ENCODE measurements around the gene TRPM5.

Gene TRPM5

GRCh38 chr11:2462986-2463765 lies 18.9 kb upstream of the TRPM5 start:
- Histone ChIP-seq H3K9me3 (no peaks in the 10 kb centered on the region), H3K9ac (no peak overlapping the region), H3K36me3 (no peaks in the 10 kb centered on the region), H3K27ac (no peak overlapping the region), H3K4me1 (peaks cover 85% of the 10 kb centered on the region), H3K4me3 (no peak overlapping the region), H3K4me2 (peak overlapping the region; percentile 86), H3K27me3 (peaks cover 21% of the 10 kb centered on the region; the same call in 1 of the 2 replicates), H4K20me1 (peaks cover 94% of the 10 kb centered on the region)
- TF ChIP-seq Cebpa-rat (IDR thresholded peaks at IDR 0.05): no peak

- H3K4me1 ChIP-seq: peaks cover 79% of the 10 kb centered on the region
- H4K20me1 ChIP-seq: peaks cover 93% of the 10 kb centered on the region
- H3K27ac ChIP-seq: no peak overlapping the region
- no peaks in the 10 kb centered on the region for H3K9me3 ChIP-seq
- TF ChIP-seq Cebpa-rat (IDR thresholded peaks at IDR 0.05): no peak
- H3K9ac ChIP-seq: no peak overlapping the region
- H3K4me2 ChIP-seq: peak overlapping the region; percentile 86
- H3K4me3 ChIP-seq: no peak overlapping the region
- peaks cover 15% of the 10 kb centered on the region; the same call in 1 of the 2 replicates for H3K27me3 ChIP-seq
- no peaks in the 10 kb centered on the region for H3K36me3 ChIP-seq
These were observed 18.2 kb upstream of the TRPM5 start for GRCh38 chr11:2462543-2462985.

- Histone ChIP-seq H3K36me3 (no peaks in the 10 kb centered on the region), H3K27ac (no peak overlapping the region), H4K20me1 (peaks cover 88% of the 10 kb centered on the region), H3K4me1 (peaks cover 74% of the 10 kb centered on the region), H3K9me3 (no peaks in the 10 kb centered on the region), H3K4me3 (no peak overlapping the region), H3K27me3 (peaks cover 15% of the 10 kb centered on the region; the same call in 1 of the 2 replicates), H3K4me2 (peak overlapping the region; percentile 86), H3K9ac (no peak overlapping the region)
- TF ChIP-seq Cebpa-rat (IDR thresholded peaks at IDR 0.05): no peak
These were observed 17.7 kb upstream of the TRPM5 start for GRCh38 chr11:2461956-2462542.

- H3K9me3 ChIP-seq: no peaks in the 10 kb centered on the region
- H3K27me3 ChIP-seq: peaks cover 12% of the 10 kb centered on the region; the same call in 1 of the 2 replicates
- peaks cover 82% of the 10 kb centered on the region for H4K20me1 ChIP-seq
- H3K4me2 ChIP-seq: peak overlapping the region; percentile 86; the same call in 1 of the 2 replicates
- H3K27ac ChIP-seq: no peak overlapping the region
- H3K36me3 ChIP-seq: no peaks in the 10 kb centered on the region
- no peak for TF ChIP-seq Cebpa-rat (IDR thresholded peaks at IDR 0.05)
- H3K4me1 ChIP-seq: peaks cover 67% of the 10 kb centered on the region
- H3K4me3 ChIP-seq: no peak overlapping the region
- no peak overlapping the region for H3K9ac ChIP-seq
These were observed 17.1 kb upstream of the TRPM5 start for GRCh38 chr11:2461253-2461955.

- Histone ChIP-seq H3K27ac (no peak overlapping the region), H3K4me3 (no peak overlapping the region), H3K4me2 (no peak overlapping the region), H3K9ac (no peak overlapping the region), H4K20me1 (peaks cover 74% of the 10 kb centered on the region), H3K9me3 (peaks cover 3% of the 10 kb centered on the region; the same call in 1 of the 2 replicates), H3K27me3 (peaks cover 5% of the 10 kb centered on the region; the same call in 1 of the 2 replicates), H3K4me1 (peaks cover 60% of the 10 kb centered on the region), H3K36me3 (no peaks in the 10 kb centered on the region)
- TF ChIP-seq Cebpa-rat (IDR thresholded peaks at IDR 0.05): no peak
These were observed 16.4 kb upstream of the TRPM5 start for GRCh38 chr11:2460540-2461252.

GRCh38 chr11:2459796-2460531 lies 15.7 kb upstream of the TRPM5 start:
- H3K36me3 ChIP-seq: no peaks in the 10 kb centered on the region
- H4K20me1 ChIP-seq: peaks cover 67% of the 10 kb centered on the region
- H3K27ac ChIP-seq: no peak overlapping the region
- peaks cover 6% of the 10 kb centered on the region; the same call in 1 of the 2 replicates for H3K9me3 ChIP-seq
- TF ChIP-seq Cebpa-rat (IDR thresholded peaks at IDR 0.05): no peak
- H3K4me2 ChIP-seq: no peak overlapping the region; the same call in 1 of the 2 replicates
- peaks cover 53% of the 10 kb centered on the region for H3K4me1 ChIP-seq
- no peak overlapping the region for H3K9ac ChIP-seq
- no peak overlapping the region for H3K4me3 ChIP-seq
- H3K27me3 ChIP-seq: no peaks in the 10 kb centered on the region

GRCh38 chr11:2459016-2459725 lies 14.9 kb upstream of the TRPM5 start:
- H3K9ac ChIP-seq: no peak overlapping the region

GRCh38 chr11:2458321-2458720 lies 14.0 kb upstream of the TRPM5 start:
- no peak overlapping the region for H3K27ac ChIP-seq
- H3K4me1 ChIP-seq: peaks cover 36% of the 10 kb centered on the region
- H3K9me3 ChIP-seq: peaks cover 11% of the 10 kb centered on the region; the same call in 1 of the 2 replicates
- peaks cover 51% of the 10 kb centered on the region for H4K20me1 ChIP-seq
- no peak overlapping the region for H3K4me2 ChIP-seq
- TF ChIP-seq Cebpa-rat (IDR thresholded peaks at IDR 0.05): no peak
- H3K27me3 ChIP-seq: no peaks in the 10 kb centered on the region
- H3K36me3 ChIP-seq: no peaks in the 10 kb centered on the region
- no peak overlapping the region for H3K4me3 ChIP-seq
- no peak overlapping the region for H3K9ac ChIP-seq

More at GRCh38 chr11:2459016-2459725, 14.9 kb upstream of the TRPM5 start:
- peaks cover 59% of the 10 kb centered on the region for H4K20me1 ChIP-seq
- no peak overlapping the region for H3K4me3 ChIP-seq
- no peaks in the 10 kb centered on the region for H3K36me3 ChIP-seq
- peak overlapping the region; percentile 36; the same call in 1 of the 2 replicates for H3K4me2 ChIP-seq
- H3K27me3 ChIP-seq: no peaks in the 10 kb centered on the region
- no peak overlapping the region for H3K27ac ChIP-seq
- peaks cover 6% of the 10 kb centered on the region; the same call in 1 of the 2 replicates for H3K9me3 ChIP-seq
- TF ChIP-seq Cebpa-rat (IDR thresholded peaks at IDR 0.05): no peak
- peaks cover 45% of the 10 kb centered on the region for H3K4me1 ChIP-seq

All from BLaER1 (cell line).